Jurkat, Clone E6-1 (cell line): Measurements from ENCODE around the gene SEC24D.

Source experiments
- DNase-seq: peaks from one replicate; pipeline ENCODE4 v3.0.0-alpha.2; 2011; ENCODE audit warnings: low read depth, low spot score
- H3K4me3 ChIP-seq: 2 replicates; pipeline ENCODE4 v1.5.1; 2011; ENCODE audit warnings: mild to moderate bottlenecking, low read length, control low read depth, moderate library complexity

SEC24D gene

DNA sequence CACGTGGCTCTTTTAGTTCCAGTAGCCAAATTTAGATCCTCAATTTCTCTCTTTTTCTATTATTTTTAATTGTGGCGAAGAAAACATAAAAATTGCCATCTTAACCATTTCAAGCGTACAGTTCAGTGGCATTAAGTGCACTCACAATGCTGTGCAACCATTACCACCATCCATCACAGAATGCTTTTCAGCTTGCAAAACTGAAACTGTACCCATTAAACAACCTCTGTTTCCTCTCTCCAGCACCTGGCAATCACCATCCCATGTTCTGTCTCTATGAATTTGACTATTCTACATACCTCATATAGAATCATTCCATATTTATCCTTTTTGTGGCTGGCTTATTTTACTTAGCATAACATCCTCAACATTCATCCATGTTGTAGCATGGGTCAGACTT is 75.8 kb downstream of the SEC24D start:
- DNase-seq: no peak

DNA sequence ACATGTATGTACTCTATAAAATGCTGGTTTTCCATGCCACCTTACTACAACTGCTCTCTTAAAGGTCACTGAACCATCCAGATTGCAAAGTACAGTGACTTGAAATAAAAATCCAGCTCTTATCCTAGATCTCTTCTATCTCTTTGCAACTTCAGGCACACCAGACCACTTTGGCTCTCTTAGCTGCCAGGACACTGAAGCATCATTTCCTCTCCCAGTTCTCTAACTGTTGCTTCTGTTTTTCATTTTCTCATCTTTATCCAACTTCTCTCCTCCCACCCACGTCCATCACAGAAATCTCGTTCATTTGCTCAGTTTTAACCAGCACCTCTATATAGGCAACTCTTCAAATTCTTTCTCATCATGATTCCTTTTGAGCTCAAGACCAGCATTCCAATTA is 76.4 kb downstream of the SEC24D start:
- no peak overlapping the region for H3K4me3 ChIP-seq
- no peak for DNase-seq

More for the DNA sequence above, 75.8 kb downstream of the SEC24D start:
- no peak overlapping the region for H3K4me3 ChIP-seq

DNA sequence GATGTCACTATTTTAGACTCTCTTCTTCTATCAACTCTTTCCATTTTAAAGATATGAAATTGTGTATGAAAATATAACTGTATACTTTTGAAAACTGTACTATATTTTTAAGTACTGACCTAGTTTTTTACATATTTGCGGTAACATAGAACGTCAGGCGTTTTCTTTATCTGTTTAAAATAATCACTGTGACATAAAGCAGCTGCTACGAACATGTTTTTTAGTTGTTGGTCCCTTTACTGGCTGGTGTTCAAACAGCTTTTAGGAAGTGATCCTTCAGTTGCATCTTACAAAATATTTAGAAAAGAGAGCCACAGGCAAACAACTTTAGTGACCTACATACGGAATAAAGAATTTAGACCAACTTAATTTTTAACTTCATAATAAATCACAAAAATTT is 77.6 kb downstream of the SEC24D start:
- no peak overlapping the region for H3K4me3 ChIP-seq
- no peak for DNase-seq

DNA sequence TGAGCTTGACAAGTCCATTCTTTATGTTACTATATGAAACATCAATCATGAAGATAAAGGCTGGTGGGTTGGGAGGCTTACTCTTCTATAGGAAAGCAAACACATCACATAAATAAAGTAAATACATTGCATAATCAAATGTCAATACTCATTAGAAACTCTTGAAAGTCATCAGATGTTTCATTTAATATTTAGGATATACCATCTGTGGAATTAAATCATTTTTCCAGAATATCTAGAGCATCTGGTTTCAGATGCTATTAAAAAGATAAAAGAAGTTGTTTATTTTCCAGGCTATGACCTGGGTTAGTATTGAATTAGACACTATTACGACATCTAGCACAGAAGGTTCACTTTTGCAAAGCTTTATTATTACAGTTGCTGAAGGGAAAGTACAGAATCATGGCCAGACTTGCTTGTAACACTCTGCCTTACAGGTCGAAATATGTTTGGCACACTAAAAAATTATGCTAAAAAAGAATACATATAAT is 78.1 kb downstream of the SEC24D start:
- no peak overlapping the region for H3K4me3 ChIP-seq
- DNase-seq: no peak

DNA sequence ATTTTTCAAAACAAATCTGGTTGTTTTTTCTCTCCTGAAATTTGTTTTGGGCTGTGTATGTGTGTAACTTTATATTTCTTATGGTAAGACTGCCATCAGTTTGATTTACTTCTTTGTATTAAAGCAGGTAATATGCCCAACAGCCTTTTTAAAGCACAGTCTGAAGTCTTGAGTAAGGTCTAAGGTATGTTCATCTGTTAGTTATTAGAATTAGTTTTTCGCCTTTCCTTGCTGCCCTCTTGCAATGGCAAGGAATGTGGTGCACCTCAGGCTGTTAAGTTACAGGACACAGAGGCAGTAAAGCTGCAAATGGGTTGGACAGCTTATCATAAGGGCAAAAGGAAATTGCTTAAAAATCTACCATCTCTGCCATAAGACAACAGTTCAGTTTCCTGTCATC is 79.0 kb downstream of the SEC24D start:
- DNase-seq: no peak
- no peak overlapping the region for H3K4me3 ChIP-seq

DNA sequence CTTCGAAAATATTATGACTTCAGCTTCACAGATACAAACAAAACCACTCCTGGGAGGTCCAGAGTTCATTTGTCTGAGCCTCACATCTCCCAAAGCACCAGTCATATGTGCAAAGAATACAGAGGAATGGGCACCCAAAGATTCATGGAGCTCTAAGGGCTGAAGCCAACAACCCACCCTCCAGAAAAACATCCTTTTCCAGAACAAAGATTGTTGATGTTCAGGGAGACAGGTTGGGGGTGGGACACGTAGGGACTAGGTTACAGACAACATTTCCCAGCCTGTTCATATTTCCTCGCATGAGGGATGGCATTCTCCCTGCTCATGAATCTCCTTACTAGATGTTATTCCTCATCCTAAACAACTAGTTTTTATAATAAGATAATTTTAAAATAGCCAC is 79.5 kb downstream of the SEC24D start:
- H3K4me3 ChIP-seq: no peak overlapping the region
- DNase-seq: no peak

DNA sequence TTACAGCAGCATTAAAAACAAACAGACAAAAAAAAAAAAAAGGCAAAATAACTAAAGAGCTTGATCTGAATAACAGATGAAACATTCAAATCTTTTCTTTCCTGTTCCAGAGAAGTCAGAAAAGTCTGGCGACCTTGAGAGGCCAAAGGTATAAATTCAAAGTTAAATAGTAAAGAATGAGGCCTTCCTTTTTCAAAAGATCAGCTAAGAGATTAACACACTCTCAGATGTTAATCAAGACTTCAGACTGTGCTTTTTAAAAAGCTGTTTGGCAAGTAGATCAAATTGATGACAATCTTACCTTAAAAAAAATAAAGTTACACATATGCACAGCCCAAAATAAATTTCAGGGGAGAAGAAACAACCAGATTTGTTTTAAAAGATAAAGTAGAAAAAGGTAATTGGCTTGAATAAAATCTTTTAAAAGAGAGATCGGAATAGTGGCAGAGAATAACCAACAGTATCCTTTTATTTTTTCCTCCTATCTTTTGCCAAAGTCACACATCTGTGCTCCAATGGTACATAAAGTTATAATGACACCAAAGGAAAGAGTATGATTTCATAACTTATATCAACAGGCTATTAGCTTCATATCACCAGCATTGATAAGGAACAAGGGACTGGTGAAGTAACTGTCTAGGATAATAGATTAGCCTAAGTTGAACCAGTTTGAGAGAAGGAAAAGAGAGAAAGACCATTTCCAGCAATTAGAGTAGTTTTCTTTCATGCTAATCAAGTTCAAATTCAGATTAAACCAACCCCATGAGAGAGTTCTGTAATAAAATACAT is 80.3 kb downstream of the SEC24D start:
- no peak for DNase-seq
- H3K4me3 ChIP-seq: no peak overlapping the region

DNA sequence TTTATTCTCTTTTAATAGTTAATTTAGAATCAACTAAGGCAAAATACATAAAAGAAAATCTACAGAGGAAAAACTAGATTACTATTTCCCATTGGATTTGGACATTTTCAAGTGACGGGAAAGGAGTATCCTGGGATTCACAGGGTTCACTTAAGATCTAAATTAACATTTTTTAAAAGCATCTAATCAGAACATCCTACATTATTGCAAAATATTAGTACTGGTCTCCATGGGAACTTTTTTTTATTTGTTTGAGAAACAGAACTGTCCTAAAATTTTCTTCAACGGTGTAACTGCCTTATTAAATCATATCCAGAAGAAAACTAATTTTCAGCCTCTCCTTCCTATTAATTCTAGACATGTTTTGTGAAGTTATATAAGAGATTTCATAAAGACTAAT is 81.0 kb downstream of the SEC24D start:
- no peak overlapping the region for H3K4me3 ChIP-seq
- no peak for DNase-seq

DNA sequence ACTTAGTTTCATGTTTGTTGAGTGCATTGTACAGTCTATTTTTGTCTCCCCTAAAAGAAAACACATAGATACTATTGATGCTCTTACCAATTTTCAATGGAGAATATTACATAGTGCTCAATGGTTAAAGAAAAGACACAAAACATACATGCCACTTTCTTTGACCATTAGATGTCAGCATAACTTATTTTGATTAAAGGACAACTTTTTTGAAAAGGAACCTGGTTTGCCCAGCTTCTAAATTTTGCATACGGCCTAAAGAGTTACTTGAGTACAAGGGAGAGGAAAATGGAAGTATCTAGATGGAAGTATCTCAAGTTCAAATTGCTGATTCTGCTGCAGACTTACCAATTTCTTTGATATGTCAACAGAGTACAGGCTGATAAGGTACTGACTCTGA is 82.2 kb downstream of the SEC24D start:
- no peak overlapping the region for H3K4me3 ChIP-seq
- no peak for DNase-seq

DNA sequence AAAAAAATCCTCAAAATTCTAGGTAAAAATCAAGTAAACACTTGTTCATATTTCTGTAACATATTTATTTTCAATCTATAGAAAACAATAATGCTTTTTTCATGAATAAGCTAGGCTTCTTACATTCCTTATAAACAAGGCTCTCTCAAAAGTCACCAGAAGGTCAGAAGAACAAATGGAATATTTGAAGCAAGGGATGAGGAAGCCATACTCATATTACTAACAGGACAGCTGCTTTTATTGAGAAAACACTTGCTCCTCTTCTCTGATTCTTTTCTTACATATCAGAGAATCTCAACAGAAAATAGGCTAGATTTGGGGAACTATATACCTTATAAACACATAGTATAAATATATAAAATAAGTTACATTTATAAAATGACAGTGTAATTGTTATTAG is 82.8 kb downstream of the SEC24D start:
- no peak overlapping the region for H3K4me3 ChIP-seq
- no peak for DNase-seq

DNA sequence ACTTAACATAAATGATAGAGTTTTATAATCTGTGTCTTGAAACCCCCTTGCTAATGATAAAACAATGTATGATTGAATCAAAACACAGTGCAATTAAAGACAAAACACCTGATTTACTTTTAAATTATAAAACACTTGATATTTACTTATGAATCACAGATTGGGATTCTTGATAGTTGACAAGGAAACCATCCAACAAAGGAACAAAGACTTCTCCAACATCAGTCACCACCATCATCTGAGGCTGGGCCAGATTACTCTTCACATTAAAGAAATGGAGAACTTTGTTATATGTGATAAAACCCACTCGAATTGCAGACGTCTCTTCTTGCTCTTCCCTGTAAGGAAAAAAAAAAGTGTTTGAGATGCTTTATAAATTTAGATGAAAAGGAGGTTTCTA is 83.4 kb downstream of the SEC24D start:
- no peak for DNase-seq
- no peak overlapping the region for H3K4me3 ChIP-seq

DNA sequence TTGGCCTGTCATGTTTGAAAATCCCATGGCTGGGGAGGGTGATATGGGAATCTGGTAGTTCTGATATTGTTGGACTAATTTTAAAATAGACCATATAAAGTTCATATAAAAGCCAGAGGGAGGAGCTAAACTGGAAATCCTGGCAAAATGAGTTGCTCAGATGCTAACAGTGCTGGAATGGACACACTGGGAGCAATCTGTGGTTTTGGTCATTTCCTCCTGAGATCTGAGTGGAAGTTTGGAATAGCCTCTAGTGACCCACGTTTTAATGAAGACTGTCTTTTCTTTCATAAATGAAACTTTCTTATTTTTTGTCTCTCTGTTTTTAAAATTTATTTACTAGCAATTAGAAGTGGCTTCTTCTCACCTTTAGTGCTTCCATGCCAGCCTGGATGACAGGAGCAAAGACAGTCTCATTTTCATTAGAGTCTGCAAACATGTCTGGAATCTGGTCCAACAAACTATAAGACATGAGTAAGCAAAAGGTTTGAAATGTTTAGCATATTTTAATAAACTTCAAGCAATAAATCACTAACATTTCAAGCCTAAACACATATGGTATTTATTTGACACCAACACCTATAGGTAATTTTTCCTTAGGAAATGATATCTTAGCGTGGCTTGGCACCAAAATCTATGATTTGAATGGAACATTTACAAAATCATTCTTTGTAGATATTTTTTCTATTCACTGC is 84.2 kb downstream of the SEC24D start:
- DNase-seq: no peak

DNA sequence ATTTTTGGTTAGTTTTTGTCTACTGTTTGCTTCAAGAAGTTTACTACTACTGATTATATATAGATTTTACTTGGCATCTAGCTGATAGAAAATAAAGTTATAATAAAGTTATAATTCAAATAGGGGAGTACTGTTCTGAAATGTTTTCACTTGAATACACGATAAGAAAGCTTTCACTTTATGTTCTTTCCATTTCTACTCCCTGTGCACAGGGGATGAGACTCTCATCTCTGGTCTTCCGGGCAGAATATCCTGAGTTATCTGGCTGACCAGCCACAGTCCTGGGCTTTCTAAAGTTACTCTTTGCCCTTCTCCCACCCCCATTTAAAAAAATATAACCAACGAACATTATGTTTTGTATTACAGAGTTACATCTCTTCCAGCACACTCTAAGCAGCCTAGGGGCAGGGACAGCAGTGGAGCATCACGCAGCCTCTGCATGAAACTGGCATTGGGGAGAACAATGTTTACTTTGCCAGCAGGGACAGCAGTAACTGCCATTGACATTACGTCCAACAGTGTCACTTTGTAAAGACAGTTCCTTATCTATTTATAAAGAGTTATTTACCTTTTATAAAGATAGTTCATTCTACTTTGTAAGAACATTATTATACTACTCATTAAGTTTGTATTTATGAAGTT is 86.5 kb downstream of the SEC24D start:
- DNase-seq: no peak

More for the DNA sequence above, 84.2 kb downstream of the SEC24D start:
- no peak overlapping the region for H3K4me3 ChIP-seq

DNA sequence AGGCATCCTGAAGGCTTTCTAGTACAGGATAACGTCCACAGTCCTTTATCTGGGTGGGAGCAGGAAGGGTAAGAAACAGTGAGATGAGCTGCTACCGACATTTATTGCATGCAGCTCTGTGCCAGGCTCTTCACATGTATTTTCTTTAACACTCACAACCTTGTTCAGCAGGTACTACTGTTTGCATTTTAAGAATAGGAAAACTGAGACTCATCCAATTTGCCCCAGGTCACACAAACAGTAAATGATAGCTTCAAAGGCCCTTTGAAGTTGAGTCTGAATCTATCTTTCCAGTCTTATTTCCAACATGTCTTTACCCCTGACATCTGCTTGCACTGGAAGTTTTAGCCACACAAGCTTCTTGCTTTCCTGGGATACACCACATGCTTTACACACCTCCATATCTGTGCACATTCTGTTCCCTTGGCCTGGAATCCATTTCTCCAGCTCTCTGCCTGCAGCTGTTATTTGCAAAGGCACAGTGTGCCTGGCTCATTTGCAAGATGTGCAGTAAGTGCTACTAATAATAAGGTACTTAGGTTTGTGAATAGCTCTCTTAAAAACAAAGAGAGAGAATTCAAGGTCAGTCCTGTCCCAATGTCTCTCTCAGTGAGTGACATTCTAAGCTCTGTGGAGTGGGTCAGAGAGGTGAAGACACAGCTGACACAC is 89.5 kb downstream of the SEC24D start:
- no peak for DNase-seq

More for the DNA sequence above, 86.5 kb downstream of the SEC24D start:
- no peak overlapping the region for H3K4me3 ChIP-seq

DNA sequence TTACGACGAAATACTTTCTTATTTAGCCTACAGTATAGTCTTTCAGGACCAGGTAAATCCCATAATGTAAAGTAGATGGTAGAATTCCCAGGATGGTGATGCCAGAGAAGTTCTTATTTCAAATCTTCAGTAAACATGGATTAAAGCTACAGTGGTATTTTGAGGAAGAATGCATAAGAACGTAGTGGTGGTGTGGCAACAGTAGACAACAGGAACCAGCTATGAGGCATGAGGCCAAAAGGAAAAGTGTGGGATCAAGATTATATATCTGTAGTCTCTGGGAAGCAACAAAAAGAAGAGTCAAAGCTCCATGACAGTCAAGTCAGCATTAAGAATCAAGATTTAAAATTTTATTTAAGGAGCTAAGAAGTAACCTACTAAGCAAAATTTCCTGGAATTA is 90.6 kb downstream of the SEC24D start:
- H3K4me3 ChIP-seq: no peak overlapping the region
- no peak for DNase-seq

More for the DNA sequence above, 89.5 kb downstream of the SEC24D start:
- H3K4me3 ChIP-seq: no peak overlapping the region

DNA sequence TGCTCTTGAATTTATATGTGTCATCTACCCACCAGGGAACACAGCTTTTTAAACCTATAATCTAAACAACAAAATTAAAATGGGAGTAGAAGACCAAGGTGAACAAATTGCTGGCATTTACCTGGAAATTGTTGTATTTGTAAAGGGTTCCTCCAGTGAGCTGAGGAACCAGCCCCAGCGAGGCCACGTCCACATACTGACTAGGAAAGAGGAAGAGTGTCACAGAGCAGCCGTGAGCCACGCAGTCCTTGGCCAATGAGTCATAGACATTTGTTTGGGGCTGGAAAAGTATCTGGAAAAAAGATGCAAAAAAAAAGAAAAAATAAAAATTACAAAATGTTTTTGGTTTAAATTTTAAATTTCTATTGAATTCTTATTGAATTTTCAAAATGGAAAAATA is 92.1 kb downstream of the SEC24D start:
- no peak for DNase-seq
- no peak overlapping the region for H3K4me3 ChIP-seq

DNA sequence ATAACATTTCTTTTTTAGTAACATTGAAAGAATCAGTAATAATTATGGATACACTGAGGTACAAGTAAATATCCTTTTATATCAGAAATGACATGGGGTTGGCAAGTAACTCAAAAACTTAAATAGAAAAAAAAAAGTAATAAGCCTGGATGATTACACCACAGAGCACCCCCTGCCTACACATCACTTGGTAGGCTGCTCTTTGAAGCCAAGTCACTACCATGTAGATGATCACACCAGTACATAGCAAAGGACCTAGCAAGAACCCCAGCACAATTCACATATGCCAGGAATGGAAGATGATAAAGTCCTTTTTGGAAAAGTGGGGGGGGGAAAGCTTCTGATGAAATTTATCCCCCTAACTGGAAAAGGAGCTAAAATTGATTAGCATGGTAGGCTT is 93.9 kb downstream of the SEC24D start:
- no peak overlapping the region for H3K4me3 ChIP-seq
- no peak for DNase-seq

DNA sequence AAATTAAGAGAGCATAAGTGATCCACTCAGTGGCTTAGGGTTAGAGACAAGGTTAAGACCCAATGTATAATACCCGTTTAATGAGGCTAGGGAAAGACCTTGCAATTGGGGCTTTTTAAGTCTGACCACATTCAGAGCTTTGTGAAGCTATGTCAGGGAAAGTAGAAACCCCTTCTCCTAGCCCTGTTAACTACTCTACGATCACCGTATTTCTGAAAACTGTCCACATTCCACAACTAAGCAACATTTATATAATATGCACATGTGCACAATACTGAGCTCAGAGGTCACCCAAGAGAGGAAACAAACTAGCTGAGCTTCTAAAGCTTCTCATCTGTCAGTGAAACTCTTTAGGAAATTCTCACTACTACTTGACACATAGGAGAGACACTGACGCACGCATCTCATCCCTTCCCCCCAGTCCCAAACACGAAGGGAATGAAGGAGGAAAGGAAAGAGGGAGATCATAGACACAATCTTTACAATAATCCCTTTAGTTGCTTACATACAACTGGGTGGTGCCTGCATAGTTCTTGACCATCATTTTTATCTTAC is 94.5 kb downstream of the SEC24D start:
- no peak for DNase-seq

DNA sequence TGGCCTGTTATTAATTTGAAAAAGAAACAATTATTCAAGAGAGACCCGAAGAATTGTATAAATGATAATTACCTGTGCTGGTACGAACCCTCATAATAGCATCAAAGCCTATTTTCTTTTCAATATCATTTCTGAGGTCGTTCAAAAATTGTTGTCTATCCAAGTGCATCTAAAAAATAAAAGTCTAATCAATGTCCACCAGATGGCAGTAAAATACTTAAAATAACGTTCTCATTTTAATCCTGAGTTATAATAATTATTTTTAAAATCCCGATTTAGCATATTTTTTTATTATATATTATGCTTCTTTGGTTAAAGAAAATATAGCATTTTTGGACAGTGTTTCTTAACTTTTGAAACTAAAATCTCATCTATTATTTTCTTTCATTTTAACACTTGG is 95.1 kb downstream of the SEC24D start:
- no peak overlapping the region for H3K4me3 ChIP-seq
- DNase-seq: no peak

More for the DNA sequence above, 94.5 kb downstream of the SEC24D start:
- H3K4me3 ChIP-seq: no peak overlapping the region
